ENCODE measurements around the gene CNTNAP4.

Gene CNTNAP4

DNA sequence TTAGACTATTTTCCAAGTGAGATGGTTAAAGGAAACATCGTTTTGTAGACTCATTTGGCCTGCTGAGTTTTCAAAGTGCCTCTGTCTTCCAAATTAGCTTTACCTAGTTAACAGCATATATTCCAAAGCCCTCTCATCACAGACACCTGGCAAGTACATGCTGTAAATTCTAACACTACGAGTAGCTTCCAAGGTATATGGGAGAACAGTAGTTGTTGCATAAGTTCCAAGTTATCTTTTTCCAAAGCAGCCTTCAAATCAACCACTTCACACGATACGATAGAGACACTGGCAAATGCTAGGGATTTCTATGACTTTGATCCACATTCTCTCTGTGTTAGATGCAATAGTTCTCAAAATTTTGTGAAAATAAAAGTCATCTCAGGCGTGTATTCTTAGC lies 299.3 kb downstream of the CNTNAP4 start:
- TF ChIP-seq, protein P1, sequence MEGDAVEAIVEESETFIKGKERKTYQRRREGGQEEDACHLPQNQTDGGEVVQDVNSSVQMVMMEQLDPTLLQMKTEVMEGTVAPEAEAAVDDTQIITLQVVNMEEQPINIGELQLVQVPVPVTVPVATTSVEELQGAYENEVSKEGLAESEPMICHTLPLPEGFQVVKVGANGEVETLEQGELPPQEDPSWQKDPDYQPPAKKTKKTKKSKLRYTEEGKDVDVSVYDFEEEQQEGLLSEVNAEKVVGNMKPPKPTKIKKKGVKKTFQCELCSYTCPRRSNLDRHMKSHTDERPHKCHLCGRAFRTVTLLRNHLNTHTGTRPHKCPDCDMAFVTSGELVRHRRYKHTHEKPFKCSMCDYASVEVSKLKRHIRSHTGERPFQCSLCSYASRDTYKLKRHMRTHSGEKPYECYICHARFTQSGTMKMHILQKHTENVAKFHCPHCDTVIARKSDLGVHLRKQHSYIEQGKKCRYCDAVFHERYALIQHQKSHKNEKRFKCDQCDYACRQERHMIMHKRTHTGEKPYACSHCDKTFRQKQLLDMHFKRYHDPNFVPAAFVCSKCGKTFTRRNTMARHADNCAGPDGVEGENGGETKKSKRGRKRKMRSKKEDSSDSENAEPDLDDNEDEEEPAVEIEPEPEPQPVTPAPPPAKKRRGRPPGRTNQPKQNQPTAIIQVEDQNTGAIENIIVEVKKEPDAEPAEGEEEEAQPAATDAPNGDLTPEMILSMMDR (IDR thresholded peaks at IDR 0.05; ENCODE audit: low read depth, low read length, poor library complexity, severe bottlenecking) = no peak
- TF ChIP-seq EZH2phosphoT487 (IDR thresholded peaks at IDR 0.05; ENCODE audit: borderline replicate concordance, low read length) = no peak
- Histone ChIP-seq H3K9me3 (ENCODE audit: control insufficient read depth, insufficient read depth, low read length) (no peaks in the 10 kb centered on the region), H3K36me3 (ENCODE audit: control insufficient read depth, low read length) (no peaks in the 10 kb centered on the region), H3F3A (ENCODE audit: control insufficient read depth, insufficient read depth) (no peaks in the 10 kb centered on the region), H3K4me1 (ENCODE audit: control insufficient read depth, low read length) (no peaks in the 10 kb centered on the region), H3K4me3 (ENCODE audit: low read length) (no peak overlapping the region), H3K27ac (ENCODE audit: low read depth, low read length) (no peak overlapping the region), H3K27me3 (ENCODE audit: control insufficient read depth, low read length) (no peaks in the 10 kb centered on the region), H3K9me2 (replicated peaks; ENCODE audit: control insufficient read depth, low read length) (no peaks in the 10 kb centered on the region), H3K4me2 (ENCODE audit: low read length) (no peak overlapping the region), H3K79me2 (ENCODE audit: control insufficient read depth, low read length) (no peaks in the 10 kb centered on the region), H4K20me1 (ENCODE audit: control insufficient read depth, insufficient read depth, low read depth, low read length) (no peaks in the 10 kb centered on the region)

- TF ChIP-seq, protein P1 (IDR thresholded peaks at IDR 0.05; ENCODE audit: low read depth, low read length, poor library complexity, severe bottlenecking) = no peak
- no peak for TF ChIP-seq EZH2phosphoT487 (IDR thresholded peaks at IDR 0.05; ENCODE audit: borderline replicate concordance, low read length)
These were observed 299.8 kb downstream of the CNTNAP4 start for GRCh38 chr16:76577003-76577402.

GRCh38 chr16:76579277-76579922 lies 302.2 kb downstream of the CNTNAP4 start:
- H3K9me2 ChIP-seq (replicated peaks; ENCODE audit: control insufficient read depth, low read length) = no peaks in the 10 kb centered on the region
- no peaks in the 10 kb centered on the region for H4K20me1 ChIP-seq (ENCODE audit: control insufficient read depth, insufficient read depth, low read depth, low read length)
- H3K4me3 ChIP-seq (ENCODE audit: low read length) = no peak overlapping the region
- no peaks in the 10 kb centered on the region for H3K4me1 ChIP-seq (ENCODE audit: control insufficient read depth, low read length)
- H3K9me3 ChIP-seq (ENCODE audit: control insufficient read depth, insufficient read depth, low read length) = no peaks in the 10 kb centered on the region
- no peak overlapping the region for H3K27ac ChIP-seq (ENCODE audit: low read depth, low read length)
- no peaks in the 10 kb centered on the region for H3K36me3 ChIP-seq (ENCODE audit: control insufficient read depth, low read length)
- H3F3A ChIP-seq (ENCODE audit: control insufficient read depth, insufficient read depth) = no peaks in the 10 kb centered on the region
- no peak for TF ChIP-seq EZH2phosphoT487 (IDR thresholded peaks at IDR 0.05; ENCODE audit: borderline replicate concordance, low read length)
- TF ChIP-seq, protein P1 (IDR thresholded peaks at IDR 0.05; ENCODE audit: low read depth, low read length, poor library complexity, severe bottlenecking) = no peak
- no peak overlapping the region for H3K4me2 ChIP-seq (ENCODE audit: low read length)
- H3K79me2 ChIP-seq (ENCODE audit: control insufficient read depth, low read length) = no peaks in the 10 kb centered on the region
- H3K27me3 ChIP-seq (ENCODE audit: control insufficient read depth, low read length) = no peaks in the 10 kb centered on the region

More at GRCh38 chr16:76577003-76577402, 299.8 kb downstream of the CNTNAP4 start:
- Histone ChIP-seq H3K27ac (ENCODE audit: low read depth, low read length) (no peak overlapping the region), H3K4me2 (ENCODE audit: low read length) (no peak overlapping the region), H3K27me3 (ENCODE audit: control insufficient read depth, low read length) (no peaks in the 10 kb centered on the region), H3K9me3 (ENCODE audit: control insufficient read depth, insufficient read depth, low read length) (no peaks in the 10 kb centered on the region), H4K20me1 (ENCODE audit: control insufficient read depth, insufficient read depth, low read depth, low read length) (no peaks in the 10 kb centered on the region), H3K4me1 (ENCODE audit: control insufficient read depth, low read length) (no peaks in the 10 kb centered on the region), H3F3A (ENCODE audit: control insufficient read depth, insufficient read depth) (no peaks in the 10 kb centered on the region), H3K4me3 (ENCODE audit: low read length) (no peak overlapping the region), H3K79me2 (ENCODE audit: control insufficient read depth, low read length) (no peaks in the 10 kb centered on the region), H3K36me3 (ENCODE audit: control insufficient read depth, low read length) (no peaks in the 10 kb centered on the region), H3K9me2 (replicated peaks; ENCODE audit: control insufficient read depth, low read length) (no peaks in the 10 kb centered on the region)
